HG03095 (cell line): ENCODE measurements around the gene TMEM39B.
A peak's percentile ranks its signal among the peaks of the same experiment; 100 is the strongest.
"Not testable (repeated sequence)": the region's sequence is repeated elsewhere in the genome, so short reads cannot be mapped to it uniquely, and the experiment has no call there.

Source experiments
- ATAC-seq: cut with Tn5 transposase; IDR thresholded peaks from one replicate; pipeline ENCODE4 v1.9.1; 2021; ENCODE audit warnings: moderate library complexity; ENCODE audit not compliant: unreplicated experiment

TMEM39B gene

GRCh38 chr1:32072622-32073298 lies at the start of gene TMEM39B:
Gene TMEM39B, plus strand, starts transcription at chr1:32072939. Its CDS starts 109 bp downstream, at chr1:32073048.
- peak; percentile 79 for ATAC-seq

- no peak for ATAC-seq
These were observed 49.4 kb upstream of the TMEM39B start for GRCh38 chr1:32023351-32023750.

DNA sequence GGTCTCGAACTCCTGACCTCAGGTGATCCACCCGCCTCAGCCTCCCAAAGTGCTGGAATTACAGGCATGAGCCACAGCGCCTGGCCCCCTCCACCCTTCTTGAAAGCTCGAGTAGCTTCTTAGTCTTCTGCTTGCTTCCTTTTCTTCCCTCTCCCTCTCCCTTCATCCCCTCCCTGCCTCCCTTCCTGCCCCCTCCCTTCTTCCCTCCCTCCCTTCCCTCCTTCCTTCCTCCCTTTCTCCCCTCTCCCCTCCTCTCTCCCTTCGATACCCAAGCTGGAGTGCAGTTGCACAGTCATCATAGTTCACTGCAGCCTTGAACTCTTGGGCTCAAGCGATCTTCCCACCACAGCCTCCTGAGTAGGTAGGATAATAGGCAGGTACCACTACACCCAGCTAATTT lies 47.2 kb upstream of the TMEM39B start:
- ATAC-seq: no peak

DNA sequence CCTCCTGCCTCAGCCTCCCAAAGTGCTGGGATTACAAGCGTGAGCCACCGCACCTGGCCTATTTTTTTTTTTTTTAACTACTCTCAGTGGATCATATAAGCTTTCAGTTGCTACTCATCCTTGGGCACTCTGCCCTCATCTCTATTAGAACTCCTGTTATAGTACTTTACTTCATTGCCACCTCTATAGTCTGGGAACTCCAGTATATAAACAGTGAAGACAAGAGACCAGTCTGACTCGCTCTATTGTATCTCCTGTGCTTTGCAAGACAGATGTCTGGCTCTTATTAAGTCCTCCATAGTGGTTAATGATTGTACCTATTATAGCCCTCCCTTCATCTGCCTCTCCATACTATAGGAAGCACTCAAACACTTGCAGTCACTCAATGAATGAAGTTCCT lies 44.0 kb upstream of the TMEM39B start:
- no peak for ATAC-seq

- ATAC-seq: no peak
These were observed 41.0 kb upstream of the TMEM39B start for GRCh38 chr1:32031578-32032274.

DNA sequence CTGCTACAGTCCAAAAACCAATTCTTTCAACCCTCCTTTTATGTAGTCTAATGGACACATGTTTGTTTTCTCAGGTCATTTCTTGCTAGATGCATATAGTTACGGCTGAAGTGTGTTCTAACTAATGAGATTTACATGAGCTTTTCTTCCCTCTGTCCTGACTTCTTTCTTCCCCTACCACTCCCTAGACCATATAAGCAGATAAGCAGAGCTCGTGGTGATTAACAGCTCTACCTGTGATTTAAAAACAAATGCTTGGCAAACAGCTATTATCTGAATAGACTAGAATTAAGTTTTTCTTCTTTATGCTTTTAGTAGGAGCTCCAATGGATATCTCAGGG lies 40.5 kb upstream of the TMEM39B start:
- no peak for ATAC-seq

GRCh38 chr1:32035119-32035518 lies 37.6 kb upstream of the TMEM39B start:
- ATAC-seq: no peak

DNA sequence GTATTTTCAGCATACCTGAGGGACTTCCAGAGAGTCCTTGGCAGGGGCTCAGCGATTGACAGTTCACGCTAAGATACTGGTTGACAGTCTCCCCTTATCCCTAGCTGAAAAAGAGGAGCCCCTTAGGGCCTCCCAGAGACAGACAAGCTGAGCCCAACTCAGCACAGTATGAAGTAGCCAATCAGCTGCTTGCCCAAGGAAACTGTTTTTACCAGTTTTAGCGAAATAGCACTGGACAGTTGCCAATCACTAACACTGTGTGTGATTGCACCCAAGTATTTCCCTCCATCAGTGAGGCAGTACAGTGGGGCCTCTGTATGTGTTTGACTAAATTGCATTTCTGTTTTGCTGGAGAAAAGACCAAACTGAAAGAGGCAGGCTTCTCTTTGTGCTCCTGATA lies 32.0 kb upstream of the TMEM39B start:
- ATAC-seq: no peak

- ATAC-seq: no peak
These were observed 30.4 kb upstream of the TMEM39B start for GRCh38 chr1:32042330-32042729.

GRCh38 chr1:32044234-32044633 lies 28.5 kb upstream of the TMEM39B start:
- no peak for ATAC-seq

DNA sequence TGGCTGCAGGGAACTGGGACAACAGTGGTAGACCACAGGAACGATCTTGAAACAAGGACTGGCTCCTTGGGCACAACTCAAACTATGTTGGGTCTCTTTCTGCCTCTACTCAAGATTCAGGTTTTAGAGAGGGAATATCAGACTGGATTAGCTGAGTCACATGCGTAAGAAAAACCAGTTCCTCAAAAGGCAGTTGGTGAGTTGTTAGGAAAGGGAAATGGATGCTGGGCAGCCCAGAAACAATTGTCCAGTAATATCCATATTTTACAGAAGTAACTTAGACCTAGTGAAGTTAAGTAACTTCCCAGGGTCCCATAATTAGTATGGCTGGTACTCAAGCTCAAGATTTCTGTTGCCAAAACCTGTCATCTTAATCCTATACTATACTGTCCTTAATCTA lies 27.0 kb upstream of the TMEM39B start:
- no peak for ATAC-seq

DNA sequence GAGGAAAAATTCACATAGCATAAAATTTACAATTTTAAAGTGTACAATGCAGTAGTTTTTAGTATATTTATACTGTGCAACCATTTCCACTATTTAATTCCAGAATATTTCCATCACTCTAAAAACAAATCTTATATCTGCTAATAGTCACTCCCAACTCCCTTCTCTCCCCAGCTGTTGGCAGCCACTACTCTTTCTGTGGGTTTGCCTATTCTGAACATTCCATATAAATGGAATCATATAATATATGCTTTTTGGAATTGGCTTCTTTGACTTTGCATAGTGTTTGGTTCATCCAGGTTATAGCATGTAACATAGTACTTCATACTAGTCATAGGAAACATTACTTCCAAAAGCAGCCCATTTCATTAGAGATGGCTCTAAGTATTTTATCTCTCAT lies 25.0 kb upstream of the TMEM39B start:
- no peak for ATAC-seq

- no peak for ATAC-seq
These were observed 24.3 kb upstream of the TMEM39B start for GRCh38 chr1:32048440-32048839.

DNA sequence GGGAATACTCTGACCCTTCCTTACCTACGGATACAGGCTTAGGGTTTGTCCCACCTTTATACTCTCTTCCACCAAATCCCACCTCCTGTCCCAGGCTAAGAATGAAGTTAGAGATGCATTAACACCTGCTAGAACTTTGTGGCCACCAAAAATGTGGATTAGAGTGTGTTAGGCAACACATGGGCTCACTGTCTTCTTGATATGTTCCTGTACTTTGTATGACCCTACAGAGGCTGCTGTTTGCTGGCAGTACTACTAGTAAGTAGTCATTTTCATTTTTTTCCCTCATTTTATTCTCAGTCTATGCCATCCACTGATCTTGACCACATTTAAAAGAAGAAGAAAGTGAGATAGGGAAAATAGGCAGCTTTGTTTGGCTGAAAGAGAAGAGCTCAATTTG lies 21.0 kb upstream of the TMEM39B start:
- no peak for ATAC-seq

GRCh38 chr1:32052887-32053286 lies 19.9 kb upstream of the TMEM39B start:
- no peak for ATAC-seq

DNA sequence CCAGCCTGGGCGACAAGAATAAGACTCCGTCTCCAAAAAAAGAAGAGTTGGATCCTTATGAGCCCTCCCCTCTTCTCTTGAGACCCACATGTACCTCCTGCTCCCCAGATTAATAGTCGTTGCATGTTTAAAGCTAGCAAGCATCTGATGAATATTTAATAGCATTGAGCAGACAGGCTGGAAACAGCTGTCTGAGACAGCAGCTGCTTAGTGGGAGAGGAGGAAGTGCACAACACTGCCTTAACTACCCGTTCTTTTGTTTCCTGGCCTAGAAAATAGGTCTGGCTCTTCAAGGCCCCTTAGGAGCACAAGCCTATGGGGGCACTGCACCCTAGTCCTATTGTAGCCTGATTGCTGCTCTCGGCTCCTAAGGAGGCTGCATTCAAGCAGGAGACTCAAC lies 17.3 kb upstream of the TMEM39B start:
- no peak for ATAC-seq

DNA sequence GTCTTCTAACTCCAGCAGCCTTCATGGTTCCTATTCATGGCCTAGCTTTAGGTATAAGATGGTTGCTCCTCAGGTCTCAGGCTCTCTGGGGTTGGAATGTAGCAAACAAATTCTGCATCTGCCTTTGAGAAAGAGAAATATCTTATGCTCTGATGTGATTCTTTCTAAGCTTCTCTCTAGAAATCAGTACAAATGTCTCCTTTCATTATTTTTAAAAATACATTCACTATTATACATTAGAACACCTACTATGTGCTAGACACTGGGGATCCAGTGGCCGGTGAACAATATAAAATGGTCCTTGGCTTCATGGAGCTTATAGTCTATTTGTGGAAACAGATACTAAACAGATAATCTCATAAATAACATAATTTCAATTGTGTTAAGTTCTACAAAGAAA lies 16.1 kb upstream of the TMEM39B start:
- no peak for ATAC-seq

DNA sequence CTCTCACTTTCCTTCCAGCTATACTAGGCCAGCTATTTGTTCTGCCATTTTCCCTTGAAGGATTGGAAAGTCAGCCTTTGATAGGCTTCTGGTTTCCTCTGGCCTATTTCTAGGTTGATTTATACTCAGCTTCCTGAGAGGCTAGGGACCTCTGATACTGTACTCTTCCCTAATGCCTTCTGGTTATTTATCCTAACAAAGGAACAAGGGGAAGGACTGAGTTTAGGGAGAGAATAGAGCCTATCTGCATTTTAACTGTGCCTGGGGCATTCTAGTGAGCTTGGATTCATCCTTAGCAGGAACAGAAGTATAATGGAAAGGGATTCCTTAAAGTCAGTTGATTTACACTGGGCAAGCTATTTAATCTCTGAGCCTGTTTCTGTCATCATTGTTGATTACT lies 11.8 kb upstream of the TMEM39B start:
- ATAC-seq: no peak

GRCh38 chr1:32062867-32063230 lies 9.9 kb upstream of the TMEM39B start:
- ATAC-seq: no peak

DNA sequence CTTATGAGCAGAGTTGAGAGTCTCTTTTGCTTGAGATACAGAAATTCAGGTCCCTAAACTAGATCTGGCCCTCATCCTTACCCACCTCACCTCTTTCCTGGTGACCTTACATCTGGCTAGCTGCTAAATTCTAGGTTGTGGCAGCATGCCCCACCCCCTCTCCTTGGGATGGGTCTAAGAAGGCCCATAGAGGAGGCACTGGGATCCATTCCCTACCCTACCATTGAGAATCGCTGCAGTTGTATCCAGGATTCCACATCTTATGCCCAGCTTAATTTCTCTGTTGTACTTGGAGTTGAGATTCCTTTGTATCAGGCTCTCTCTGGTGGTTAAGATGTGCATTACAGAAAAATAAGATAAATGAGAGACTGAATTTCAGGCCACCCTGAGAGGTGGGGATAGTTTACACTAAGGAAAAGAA lies 9.5 kb upstream of the TMEM39B start:
- no peak for ATAC-seq

- not testable (repeated sequence) for ATAC-seq
These were observed 6.9 kb upstream of the TMEM39B start for GRCh38 chr1:32065613-32066488.

- ATAC-seq: no peak
These were observed 6.3 kb upstream of the TMEM39B start for GRCh38 chr1:32066489-32066873.
